ENCODE results near the gene SETBP1.

The SETBP1 gene

GRCh38 chr18:44871771-44872170, 191.1 kb downstream of the SETBP1 start:
- DNase-seq (ENCODE audit: low read depth) = no peak

GRCh38 chr18:44876024-44876423, 195.3 kb downstream of the SETBP1 start:
- no peak for DNase-seq (ENCODE audit: low read depth)

GRCh38 chr18:44876755-44877154, 196.1 kb downstream of the SETBP1 start:
- no peak for DNase-seq (ENCODE audit: low read depth)

- DNase-seq (ENCODE audit: low read depth) = no peak
Observed at GRCh38 chr18:44878335-44878734, 197.6 kb downstream of the SETBP1 start.

GRCh38 chr18:44880170-44880569, 199.5 kb downstream of the SETBP1 start:
- DNase-seq (ENCODE audit: low read depth) = no peak

GRCh38 chr18:44881461-44882162, 200.9 kb downstream of the SETBP1 start:
- no peak for DNase-seq (ENCODE audit: low read depth)

- DNase-seq (ENCODE audit: low read depth) = no peak
Observed at GRCh38 chr18:44882163-44882868, 201.6 kb downstream of the SETBP1 start.

GRCh38 chr18:44883671-44884070, 203.0 kb downstream of the SETBP1 start:
- no peak for DNase-seq (ENCODE audit: low read depth)

GRCh38 chr18:44884431-44884830, 203.7 kb downstream of the SETBP1 start:
- DNase-seq (ENCODE audit: low read depth) = no peak

GRCh38 chr18:44885507-44885906, 204.8 kb downstream of the SETBP1 start:
- no peak for DNase-seq (ENCODE audit: low read depth)

GRCh38 chr18:44887227-44887631, 206.5 kb downstream of the SETBP1 start:
- DNase-seq (ENCODE audit: low read depth) = peak; percentile 13

- DNase-seq (ENCODE audit: low read depth) = no peak
Observed at GRCh38 chr18:44889111-44889510, 208.4 kb downstream of the SETBP1 start.

- no peak for DNase-seq (ENCODE audit: low read depth)
Observed at GRCh38 chr18:44893045-44893706, 212.5 kb downstream of the SETBP1 start.

GRCh38 chr18:44893966-44894365, 213.3 kb downstream of the SETBP1 start:
- no peak for DNase-seq (ENCODE audit: low read depth)

GRCh38 chr18:44895176-44895798, 214.6 kb downstream of the SETBP1 start:
- DNase-seq (ENCODE audit: low read depth) = no peak

GRCh38 chr18:44896846-44897245, 216.2 kb downstream of the SETBP1 start:
- no peak for DNase-seq (ENCODE audit: low read depth)

GRCh38 chr18:44897411-44897810, 216.7 kb downstream of the SETBP1 start:
- no peak for DNase-seq (ENCODE audit: low read depth)

GRCh38 chr18:44897816-44898215, 217.1 kb downstream of the SETBP1 start:
- no peak for DNase-seq (ENCODE audit: low read depth)

GRCh38 chr18:44898498-44898897, 217.8 kb downstream of the SETBP1 start:
- no peak for DNase-seq (ENCODE audit: low read depth)

- no peak for DNase-seq (ENCODE audit: low read depth)
Observed at GRCh38 chr18:44899832-44900231, 219.1 kb downstream of the SETBP1 start.

GRCh38 chr18:44900627-44901026, 219.9 kb downstream of the SETBP1 start:
- DNase-seq (ENCODE audit: low read depth) = no peak

GRCh38 chr18:44901283-44901682, 220.6 kb downstream of the SETBP1 start:
- no peak for DNase-seq (ENCODE audit: low read depth)

GRCh38 chr18:44903327-44903726, 222.6 kb downstream of the SETBP1 start:
- no peak for DNase-seq (ENCODE audit: low read depth)
